GF-D8 (cell line): ENCODE data around the gene CHEK2.
"Not testable (repeated sequence)": the region's sequence is repeated elsewhere in the genome, so short reads cannot be mapped to it uniquely, and the experiment has no call there.

ENCODE experiments used
- DNase-seq: peaks from one replicate; lab custom pipeline; 2025; lab: John Stamatoyannopoulos, UW

Gene CHEK2

DNA sequence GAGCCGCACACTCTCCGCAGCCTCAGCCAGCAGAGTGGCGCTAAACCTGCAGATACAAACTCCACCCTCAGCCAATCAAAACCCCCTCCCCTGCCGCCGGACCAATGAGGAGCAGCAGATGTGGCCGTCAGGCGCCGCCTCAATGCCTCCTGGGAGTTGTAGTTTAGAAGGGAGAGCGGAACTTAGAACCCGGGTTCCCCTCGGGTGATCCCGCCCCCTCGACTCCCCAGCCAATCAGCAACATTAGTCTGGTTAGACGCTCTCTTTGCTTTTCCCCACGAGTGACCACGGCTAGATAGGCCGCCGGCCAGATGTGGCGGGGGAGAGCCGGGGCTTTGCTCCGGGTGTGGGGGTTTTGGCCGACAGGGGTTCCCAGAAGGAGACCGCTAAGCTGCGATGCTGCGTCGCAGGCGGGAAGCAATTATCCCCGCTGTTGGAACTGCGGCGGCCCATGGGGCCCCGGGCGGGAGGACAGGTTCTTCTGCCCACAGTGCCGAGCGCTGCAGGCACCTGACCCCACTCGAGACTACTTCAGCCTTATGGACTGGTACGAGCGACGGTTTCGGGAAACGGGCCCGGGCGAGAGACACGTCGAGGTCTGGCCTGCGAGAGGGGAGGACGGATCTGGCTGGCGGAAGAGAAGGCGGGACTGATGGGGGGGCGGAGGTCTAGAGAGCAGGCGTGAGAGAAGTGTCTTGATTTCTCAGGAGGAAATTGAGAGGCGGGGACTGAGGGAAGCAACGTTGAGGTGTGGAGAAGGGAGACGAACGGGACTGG is at the start of gene CHEK2, which contains the start of gene HSCB:
CHEK2 (minus strand) TSS at position 36 of the 777 bp plus-strand sequence. CDS start 7,099 bp downstream, outside the sequence.
HSCB (plus strand) TSS at position 255 of the 777 bp plus-strand sequence; CDS start at position 312, 57 bp downstream.
- peak; percentile 96 for DNase-seq

DNA sequence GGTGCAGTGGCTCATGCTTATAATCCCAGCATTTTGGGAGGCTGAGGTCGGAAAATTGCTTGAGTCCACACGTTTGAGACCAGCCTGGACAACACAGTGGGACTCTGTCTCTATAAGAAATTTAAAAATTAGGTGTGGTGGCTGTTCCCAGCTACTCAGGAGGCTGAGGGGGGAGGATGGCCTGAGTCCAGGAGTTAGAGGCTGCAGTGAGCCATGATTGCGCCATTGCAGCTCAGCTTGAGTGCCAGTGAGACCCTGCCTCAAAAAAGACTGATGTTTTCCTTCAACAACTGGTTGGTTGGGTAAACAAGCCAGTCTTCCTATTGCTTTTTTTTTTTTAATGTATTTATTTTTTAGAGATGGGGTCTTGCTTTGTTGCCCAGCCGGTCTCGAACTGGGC is 49.5 kb upstream of the CHEK2 start:
- no peak for DNase-seq

DNA sequence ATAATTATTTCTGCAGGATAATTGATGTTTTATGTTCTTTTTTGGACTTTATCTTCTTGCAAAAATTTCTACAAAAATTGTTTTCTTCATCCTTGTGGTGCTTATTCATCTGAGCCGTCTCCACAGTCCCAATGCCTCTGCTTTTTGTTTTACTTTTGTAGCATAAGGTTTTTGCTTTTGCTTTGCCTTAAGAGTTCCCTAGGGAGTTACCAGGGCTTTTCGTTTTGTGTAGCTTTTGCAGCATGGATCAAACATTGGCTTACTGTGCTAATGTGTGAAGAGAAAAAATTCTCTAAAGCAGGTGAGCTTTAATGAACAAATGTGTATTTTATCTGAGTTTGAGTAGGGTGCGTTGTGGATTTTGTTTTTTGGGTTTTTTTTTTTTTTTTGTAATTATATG is 47.0 kb upstream of the CHEK2 start:
- DNase-seq = no peak

GRCh38 chr22:28783786-28784671 is 42.4 kb upstream of the CHEK2 start:
- DNase-seq = no peak

GRCh38 chr22:28780296-28780695 is 38.7 kb upstream of the CHEK2 start:
- DNase-seq = no peak

DNA sequence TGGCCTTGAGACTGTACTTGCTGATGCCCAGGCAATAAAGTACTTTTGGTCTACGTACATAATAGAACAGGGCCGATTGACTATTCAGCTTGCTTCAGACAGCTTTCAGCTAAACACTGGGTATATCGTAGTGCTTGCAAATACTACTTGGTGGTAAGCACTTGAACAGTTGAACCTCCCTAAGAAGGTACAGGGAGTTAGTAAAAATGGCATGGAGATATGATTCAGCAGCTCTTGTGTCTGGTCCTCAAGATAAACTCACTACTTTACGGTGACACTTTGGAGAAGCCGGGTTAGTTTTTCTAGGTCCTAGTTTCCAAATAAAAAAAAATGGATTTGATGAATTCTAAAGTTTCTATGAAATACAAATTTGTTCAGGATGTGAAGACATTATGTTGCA is 38.2 kb upstream of the CHEK2 start:
- no peak for DNase-seq

- no peak for DNase-seq
Measured at GRCh38 chr22:28774378-28774777, 32.8 kb upstream of the CHEK2 start.

GRCh38 chr22:28773461-28773867 is 31.8 kb upstream of the CHEK2 start:
- no peak for DNase-seq

- DNase-seq = peak; percentile 79
Measured at GRCh38 chr22:28772633-28773460, 31.2 kb upstream of the CHEK2 start, which contains the start of gene CCDC117. TSS of gene CCDC117 (plus strand) at chr22:28772695. CDS start at chr22:28772850, 155 bp downstream.

DNA sequence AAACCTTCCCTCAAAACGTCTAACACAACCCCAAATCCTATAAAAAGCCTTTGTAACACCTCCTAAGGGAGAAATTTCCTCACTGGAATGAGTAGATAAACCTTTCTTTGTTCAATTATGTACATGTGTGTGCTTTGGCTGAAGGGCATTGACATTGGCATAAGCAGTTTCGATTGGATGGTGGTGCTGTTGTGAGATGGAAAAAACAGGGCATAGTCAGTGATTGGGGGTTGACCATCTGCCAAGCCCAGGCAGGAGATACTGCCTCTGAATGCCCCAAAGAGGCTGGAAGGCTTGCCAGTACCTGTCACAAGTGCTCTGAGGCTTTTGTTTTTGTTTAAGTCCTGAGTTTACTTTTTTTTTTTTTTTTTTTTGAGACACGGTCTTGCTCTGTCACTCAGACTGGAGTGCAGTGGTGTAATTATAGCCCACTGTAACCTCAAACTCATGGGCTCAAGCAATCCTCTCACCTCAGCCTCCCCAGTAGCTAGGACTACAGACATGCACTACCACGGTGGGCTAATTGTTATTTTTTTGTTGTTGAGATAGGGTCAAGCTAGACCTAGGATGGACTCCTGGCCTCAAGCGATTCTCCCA is 29.7 kb upstream of the CHEK2 start:
- no peak for DNase-seq

DNA sequence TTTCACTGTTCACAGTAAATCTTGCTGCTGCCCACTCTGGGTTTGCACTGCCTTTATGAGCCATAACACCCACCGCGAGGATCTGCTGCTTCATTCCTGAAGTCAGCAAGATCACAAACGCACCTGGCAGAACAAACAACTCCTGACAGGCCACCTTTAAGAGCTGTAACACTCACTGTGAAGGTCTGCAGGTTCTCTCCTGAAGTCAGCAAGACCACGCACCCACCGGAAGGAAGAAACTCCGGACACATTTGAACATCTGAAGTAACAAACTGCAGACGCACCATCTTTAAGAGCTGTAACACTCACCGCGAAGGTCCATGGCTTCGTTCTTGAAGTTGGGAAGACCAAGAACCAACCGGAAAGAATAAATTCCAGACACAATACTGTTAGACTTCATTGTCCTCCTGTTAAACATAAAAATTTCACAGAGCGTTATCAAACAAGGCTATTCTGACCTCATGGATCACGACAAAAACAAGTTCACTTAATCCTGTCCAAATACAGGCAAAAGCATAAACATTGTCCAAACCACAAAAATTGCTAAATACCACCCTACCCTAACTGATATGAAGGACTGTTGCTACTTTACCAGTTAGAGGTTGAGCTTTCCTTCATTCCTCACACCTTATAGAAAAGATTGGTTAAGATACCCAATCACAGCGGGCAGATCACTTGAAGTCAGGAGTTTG is 27.9 kb upstream of the CHEK2 start:
- DNase-seq = no peak

GRCh38 chr22:28768701-28769393 is 27.2 kb upstream of the CHEK2 start:
- no peak for DNase-seq

- DNase-seq = no peak
Measured at GRCh38 chr22:28766628-28767027, 25.0 kb upstream of the CHEK2 start.

GRCh38 chr22:28762000-28762399 is 20.4 kb upstream of the CHEK2 start:
- not testable (repeated sequence) for DNase-seq

- DNase-seq = no peak
Measured at GRCh38 chr22:28761449-28761755, 19.8 kb upstream of the CHEK2 start.

DNA sequence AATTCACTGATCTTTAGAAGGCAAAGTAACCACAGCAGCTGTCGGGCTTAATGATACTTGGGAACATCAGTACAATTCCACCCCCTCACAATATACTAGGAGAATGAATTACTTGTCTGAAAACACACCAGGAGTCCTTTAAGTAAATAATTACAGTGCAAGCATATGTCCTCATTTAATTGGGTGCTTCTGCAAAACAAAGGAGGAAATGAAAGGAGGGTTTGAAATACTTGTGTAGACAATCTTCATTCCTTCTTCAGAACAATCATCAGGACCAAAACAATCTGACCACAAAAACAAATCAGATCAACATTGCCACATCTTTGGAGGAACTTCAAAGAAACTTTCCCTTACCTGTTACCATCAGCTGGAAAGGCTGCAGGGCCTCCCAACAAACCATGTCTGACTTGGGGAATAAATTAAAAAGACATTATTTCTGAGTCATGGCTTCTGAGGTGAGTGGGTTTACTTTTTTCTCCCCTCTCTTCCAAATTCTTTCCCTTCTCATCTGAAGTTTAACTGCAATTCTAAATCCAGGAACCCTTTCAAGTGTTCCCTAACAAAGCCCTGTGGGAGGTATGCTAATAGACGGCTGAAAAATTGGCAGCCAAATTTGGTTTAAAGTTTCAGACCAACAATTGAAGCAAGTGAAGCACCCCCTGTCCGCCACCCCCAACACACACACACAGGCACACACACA is 18.4 kb upstream of the CHEK2 start:
- DNase-seq = no peak

GRCh38 chr22:28754512-28754911 is 12.9 kb upstream of the CHEK2 start:
- not testable (repeated sequence) for DNase-seq

GRCh38 chr22:28750471-28750881 is 8.9 kb upstream of the CHEK2 start:
- DNase-seq = no peak

GRCh38 chr22:28743852-28744251 is 2.2 kb upstream of the CHEK2 start:
- no peak for DNase-seq

DNA sequence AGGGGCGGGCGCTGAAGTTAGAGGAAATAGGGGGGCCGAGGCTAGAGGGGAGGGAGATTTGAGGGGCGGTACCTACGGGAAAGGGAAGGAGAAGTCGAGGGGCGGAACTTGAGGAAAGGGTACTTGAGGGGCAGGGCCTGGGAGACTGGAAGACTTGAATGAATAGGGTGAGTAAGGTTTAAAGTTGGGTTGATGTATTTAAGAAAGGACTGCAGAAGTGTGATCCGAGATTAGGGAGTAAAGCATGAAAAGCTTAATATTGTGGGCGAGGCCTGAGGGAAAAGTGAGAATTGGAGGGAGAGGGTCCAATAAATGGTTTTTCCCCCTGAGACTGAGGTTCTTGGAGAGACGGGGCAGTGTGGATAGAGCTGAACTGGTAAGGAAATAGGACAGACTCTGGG is 942 bp upstream of the CHEK2 start:
- DNase-seq = no peak
